M059J (cell line): ENCODE measurements around the gene EXTL1. TPM values are rescaled to one million over a fixed set of nuclear protein-coding genes. Genes with fewer than 3 reads are reported as not detected.
"Not testable (repeated sequence)": the region's sequence is repeated elsewhere in the genome, so short reads cannot be mapped to it uniquely, and the experiment has no call there.

Experiments
- DNase-seq: peaks from one replicate; pipeline ENCODE4 v3.0.0-alpha.2; 2012; ENCODE audit warnings: low read depth
- total RNA-seq: library from RNA; depleted of rRNA; stranded (reverse); fragments of >200 nt; shearing (Covaris generic); gene quantifications from 2 replicates; pipeline ENCODE4 v1.2.3, GENCODE V29; 2014; rRNA removed

Gene EXTL1
- 0.34 TPM in 1 of 2 replicates, not detected in the other for total RNA-seq

- DNase-seq = peak; percentile 31
Observed at GRCh38 chr1:26021647-26022403, at the start of gene EXTL1. Gene EXTL1 (plus strand): TSS chr1:26021775. CDS start chr1:26022647, 872 bp downstream.

- no peak for DNase-seq
Observed at GRCh38 chr1:25971811-25972180, 49.8 kb upstream of the EXTL1 start.

- peak; percentile 56 for DNase-seq
Observed at GRCh38 chr1:25973610-25974321, 47.8 kb upstream of the EXTL1 start.

GRCh38 chr1:25977801-25978200 lies 43.8 kb upstream of the EXTL1 start:
- DNase-seq = no peak

- DNase-seq = no peak
Observed at GRCh38 chr1:25978403-25978802, 43.2 kb upstream of the EXTL1 start.

GRCh38 chr1:25979210-25979609 lies 42.4 kb upstream of the EXTL1 start:
- no peak for DNase-seq

- no peak for DNase-seq
Observed at GRCh38 chr1:25985171-25985570, 36.4 kb upstream of the EXTL1 start.

GRCh38 chr1:25985670-25986069 lies 35.9 kb upstream of the EXTL1 start:
- no peak for DNase-seq

GRCh38 chr1:25986773-25987172 lies 34.8 kb upstream of the EXTL1 start:
- DNase-seq = not testable (repeated sequence)

GRCh38 chr1:25987951-25988350 lies 33.6 kb upstream of the EXTL1 start:
- DNase-seq = no peak

GRCh38 chr1:25989440-25990234 lies 31.9 kb upstream of the EXTL1 start:
- DNase-seq = no peak

- no peak for DNase-seq
Observed at GRCh38 chr1:25990251-25990650, 31.3 kb upstream of the EXTL1 start.

GRCh38 chr1:25990702-25991395 lies 30.7 kb upstream of the EXTL1 start:
- DNase-seq = no peak

- DNase-seq = no peak
Observed at GRCh38 chr1:25991937-25992688, 29.5 kb upstream of the EXTL1 start.

- DNase-seq = no peak
Observed at GRCh38 chr1:25992689-25993171, 28.8 kb upstream of the EXTL1 start.

- no peak for DNase-seq
Observed at GRCh38 chr1:25993197-25993951, 28.2 kb upstream of the EXTL1 start.

GRCh38 chr1:25994402-25995150 lies 27.0 kb upstream of the EXTL1 start:
- no peak for DNase-seq

GRCh38 chr1:25996966-25997827 lies 24.4 kb upstream of the EXTL1 start:
- peak; percentile 42 for DNase-seq
